Tibial artery (tissue), 4 donors: ENCODE data around the gene PGLYRP1.

Experiments used
- DNase-seq, 2 donors: peaks; one replicate each; pipeline ENCODE4 v3.0.0-alpha.2; 2019
- H3K27ac ChIP-seq, 2 donors: fragments of 200-600 bp; sonication (generic) in 1 of 2; 1 replicate in 1 of 2; 2 replicates in 1 of 2; pipeline ENCODE4 v1.5.1; 2018 to 2019; ENCODE audit warnings: mild to moderate bottlenecking in 1 of 2
- H3K27me3 ChIP-seq, 2 donors: fragments of 200-600 bp; sonication (generic) in 1 of 2; one replicate each; pipeline versions ENCODE4 v1.5.1 to v1.6.0; 2016 to 2019
- H3K36me3 ChIP-seq, 3 donors: fragments of 200-600 bp; sonication (generic) in 2 of 3; one replicate each; pipeline ENCODE4 v1.5.1; 2016 to 2019; ENCODE audit warnings: mild to moderate bottlenecking in 2 of 3
- H3K4me1 ChIP-seq, 4 donors: fragments of 200-600 bp; sonication (generic) in 2 of 4; 1 replicate in 3 of 4; 2 replicates in 1 of 4; pipeline ENCODE4 v1.5.1; 2016 to 2019
- H3K4me3 ChIP-seq, 2 donors: fragments of 200-600 bp; sonication (generic) in 1 of 2; 1 replicate in 1 of 2; 2 replicates in 1 of 2; pipeline ENCODE4 v1.5.1; 2018 to 2019; ENCODE audit warnings: mild to moderate bottlenecking in 2 of 2
- H3K9me3 ChIP-seq, 3 donors: fragments of 200-600 bp; sonication (generic) in 1 of 3; one replicate each; pipeline ENCODE4 v1.5.1; 2016 to 2019
- CTCF ChIP-seq, 2 experiments: fragments of 200-600 bp in 1 of 2; fragments of 450-650 bp in 1 of 2; IDR thresholded peaks; one replicate each; pipeline ENCODE4 v1.5.1; 2017 to 2019; ENCODE audit warnings: antibody characterized with exemption in 2 of 2, mild to moderate bottlenecking in 1 of 2, moderate library complexity in 1 of 2
- intact Hi-C: fragments of 100-400 bp; cut with DNase I; formaldehyde crosslinking; loops from one replicate; pipeline ENCODE4 v1.15.0; 2023; ENCODE audit warnings: low total_unique reads

Gene PGLYRP1

DNA sequence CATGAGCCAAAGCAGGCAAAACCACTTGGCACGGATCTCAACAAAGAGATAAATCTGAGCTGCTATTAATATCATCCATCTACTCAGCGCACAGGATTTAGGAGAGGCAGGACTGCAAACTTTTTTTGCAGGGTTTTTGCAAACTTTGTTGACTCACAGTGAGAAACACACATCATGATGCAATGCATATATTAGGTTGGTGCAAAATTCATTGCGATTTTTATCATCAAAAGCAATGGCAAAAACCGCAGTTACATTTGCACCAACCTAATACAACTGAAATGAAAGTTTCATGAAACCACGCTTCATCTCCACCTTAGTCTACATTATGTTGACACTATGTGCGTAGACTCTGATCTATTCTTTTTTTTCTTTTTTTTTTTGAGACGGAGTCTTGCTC, 44.7 kb downstream of the PGLYRP1 start:
- Histone ChIP-seq H3K9me3 (no peaks in the 10 kb centered on the region), H3K27ac (no peak overlapping the region), H3K36me3 (no peaks in the 10 kb centered on the region), H3K4me1 (peaks cover 0 to 7% (median 4%) of the 10 kb centered on the region in 4 donors), H3K27me3 (peaks cover 0 to 50% of the 10 kb centered on the region in 2 donors), H3K4me3 (no peak overlapping the region)
- intact Hi-C loops: no loop called here
- TF ChIP-seq CTCF (IDR thresholded peaks at IDR 0.05): no peak
- DNase-seq: no peak

DNA sequence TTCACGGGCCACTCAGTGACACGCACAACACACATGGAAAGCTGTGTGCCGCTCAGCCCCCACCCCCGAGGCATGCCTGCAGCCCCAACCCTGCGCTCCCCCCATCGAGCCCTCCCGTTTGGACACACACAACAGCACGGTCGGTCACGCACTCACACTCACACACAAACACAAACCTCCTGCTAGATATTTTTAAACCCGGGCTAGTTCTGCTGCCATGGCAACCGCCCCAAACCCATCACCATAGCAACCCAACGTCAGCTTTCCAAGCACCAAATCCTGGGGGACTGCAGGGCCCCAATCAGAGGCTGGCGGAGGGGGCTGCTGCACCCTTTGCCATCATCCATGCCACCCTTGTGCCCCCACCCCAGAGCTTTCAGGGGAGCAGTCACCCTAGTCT, 46.7 kb downstream of the PGLYRP1 start:
- no peak for TF ChIP-seq CTCF (IDR thresholded peaks at IDR 0.05)
- Histone ChIP-seq H3K27ac (no peak overlapping the region), H3K36me3 (no peaks in the 10 kb centered on the region), H3K27me3 (peaks cover 0 to 70% of the 10 kb centered on the region in 2 donors), H3K4me1 (peaks cover 0 to 13% (median 7%) of the 10 kb centered on the region in 4 donors), H3K4me3 (no peak overlapping the region), H3K9me3 (no peaks in the 10 kb centered on the region)
- intact Hi-C loops: no loop called here
- no peak for DNase-seq

DNA sequence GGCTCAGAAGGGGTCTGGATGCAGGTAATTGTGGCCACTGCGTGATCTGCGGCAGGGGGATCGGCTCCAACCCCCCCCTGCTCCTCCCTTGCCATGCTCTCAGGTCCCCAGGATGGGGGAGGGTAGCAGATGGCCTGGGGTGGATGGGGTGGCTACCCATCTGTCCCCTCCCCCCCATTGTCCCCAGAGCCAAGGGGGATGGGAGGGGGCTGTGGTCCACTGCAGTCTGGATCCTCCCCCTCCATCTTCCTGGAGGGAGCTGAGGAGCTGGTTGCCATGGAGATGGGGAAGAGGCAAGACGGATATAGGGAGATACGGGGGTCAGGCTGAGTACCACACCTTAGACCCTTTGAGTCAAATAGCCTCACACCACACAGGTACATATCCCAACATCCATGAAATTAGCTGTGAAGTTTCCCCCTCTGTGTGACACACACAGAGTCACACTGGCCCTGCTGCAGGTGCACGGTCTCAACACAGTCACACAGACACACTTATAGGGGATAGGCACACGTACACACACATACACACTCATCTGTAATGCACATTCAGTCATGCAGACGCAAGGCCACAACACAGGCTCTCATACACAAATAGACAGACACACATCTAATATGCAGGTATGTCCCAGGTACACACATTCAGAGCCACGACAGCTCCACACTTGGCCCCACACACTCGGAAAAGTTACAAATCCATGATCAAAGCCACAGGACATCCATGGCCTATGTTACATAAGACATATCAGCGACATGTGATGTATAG, 47.4 kb downstream of the PGLYRP1 start:
- Histone ChIP-seq H3K9me3 (no peaks in the 10 kb centered on the region), H3K36me3 (no peaks in the 10 kb centered on the region), H3K27me3 (peaks cover 0 to 77% of the 10 kb centered on the region in 2 donors), H3K27ac (no peak overlapping the region), H3K4me1 (peaks cover 0 to 13% (median 7%) of the 10 kb centered on the region in 4 donors), H3K4me3 (no peak overlapping the region)
- intact Hi-C loops: no loop called here
- TF ChIP-seq CTCF (IDR thresholded peaks at IDR 0.05): no peak
- DNase-seq: no peak

GRCh38 chr19:45973553-45974338, 49.1 kb downstream of the PGLYRP1 start, which contains the start of gene NOVA2:
Gene NOVA2, minus strand, starts transcription at chr19:45973865. Its CDS starts 514 bp downstream, at chr19:45973351.
- Histone ChIP-seq H3K4me1 (peaks cover 0 to 13% (median 7%) of the 10 kb centered on the region in 4 donors), H3K4me3 (peak within 1 kb of the TSS; percentile 35 to 37), H3K36me3 (no peaks in the 10 kb centered on the region), H3K27ac (no peak within 1 kb of the TSS), H3K9me3 (no peaks in the 10 kb centered on the region), H3K27me3 (peaks cover 0 to 82% of the 10 kb centered on the region in 2 donors)
- DNase-seq: peak in 1 of 2 donors; percentile 47
- TF ChIP-seq CTCF (IDR thresholded peaks at IDR 0.05): no peak
- intact Hi-C loops: no loop called here

- H3K27me3 ChIP-seq: peaks cover 0 to 79% of the 10 kb centered on the region in 2 donors
- intact Hi-C loops: no loop called here
- no peak for TF ChIP-seq CTCF (IDR thresholded peaks at IDR 0.05)
- H3K36me3 ChIP-seq: no peaks in the 10 kb centered on the region
- no peak for DNase-seq
- H3K27ac ChIP-seq: no peak overlapping the region
- peaks cover 0 to 13% (median 7%) of the 10 kb centered on the region in 4 donors for H3K4me1 ChIP-seq
- H3K4me3 ChIP-seq: peak overlapping the region; percentile 35 to 37
- H3K9me3 ChIP-seq: no peaks in the 10 kb centered on the region
Observed at GRCh38 chr19:45972947-45973540, 49.8 kb downstream of the PGLYRP1 start.
